Measurements from ENCODE around the gene ADAMTSL4. TPM values are rescaled to one million over a fixed set of nuclear protein-coding genes. Genes with fewer than 3 reads are reported as not detected.

ADAMTSL4 gene
- total RNA-seq, 6 experiments from 2014 or later: 20.5 to 35.2 (median 31.5) TPM

GRCh38 chr1:150535511-150536287 lies 13.5 kb upstream of the ADAMTSL4 start:
- H3K9me3 ChIP-seq: no peaks in the 10 kb centered on the region
- no peak for ATAC-seq
- intact Hi-C loops (cut with DNase I): loop anchor here in 1 of 2 donors (10.0 kb wide), 1 partner anchor 71 kb away; no protein-coding TSS in a partner anchor
- no peaks in the 10 kb centered on the region for H3K27me3 ChIP-seq
- no peak overlapping the region for H3K27ac ChIP-seq
- H3K4me1 ChIP-seq: peaks cover 0 to 16% (median 5%) of the 10 kb centered on the region in 4 donors
- H3K4me3 ChIP-seq: no peak overlapping the region
- TF ChIP-seq CTCF (IDR thresholded peaks at IDR 0.05): no peak
- no peak for TF ChIP-seq POLR2A (IDR thresholded peaks at IDR 0.05)
- peak in 1 of 3 donors; percentile 14 for DNase-seq
- WGBS (ENCODE audit: insufficient coverage, low coverage, low lambda C conversion rate, missing lambda C conversion rate): 93% methylated on average over 10 of the region's 14 CpGs
- H3K36me3 ChIP-seq: no peaks in the 10 kb centered on the region

- intact Hi-C loops (cut with DNase I): loop anchor here in 1 of 2 donors (10.0 kb wide), 1 partner anchor 72 kb away; no protein-coding TSS in a partner anchor
- DNase-seq: peak in 1 of 3 donors; percentile 15
- H3K9me3 ChIP-seq: no peaks in the 10 kb centered on the region
- H3K27ac ChIP-seq: no peak overlapping the region
- H3K4me3 ChIP-seq: no peak overlapping the region
- H3K27me3 ChIP-seq: no peaks in the 10 kb centered on the region
- no peaks in the 10 kb centered on the region for H3K36me3 ChIP-seq
- no peak for ATAC-seq
- peaks cover 0 to 10% (median 5%) of the 10 kb centered on the region in 4 donors for H3K4me1 ChIP-seq
- TF ChIP-seq CTCF (IDR thresholded peaks at IDR 0.05) (no peak), POLR2A (IDR thresholded peaks at IDR 0.05) (no peak)
- WGBS (ENCODE audit: insufficient coverage, low coverage, low lambda C conversion rate, missing lambda C conversion rate): 82% methylated on average over 4 of the region's 12 CpGs
Measured at GRCh38 chr1:150536836-150537731, 12.1 kb upstream of the ADAMTSL4 start.

- 73% methylated on average over 8 of the region's 17 CpGs for WGBS (ENCODE audit: insufficient coverage, low coverage, low lambda C conversion rate, missing lambda C conversion rate)
- intact Hi-C loops (cut with DNase I): loop anchor here in 1 of 2 donors (10.0 kb wide), 1 partner anchor 73 kb away; no protein-coding TSS in a partner anchor
- TF ChIP-seq POLR2A (IDR thresholded peaks at IDR 0.05): no peak
- no peak for TF ChIP-seq CTCF (IDR thresholded peaks at IDR 0.05)
- H3K27ac ChIP-seq: no peak overlapping the region
- H3K4me1 ChIP-seq: peaks cover 0 to 2% (median under 1%) of the 10 kb centered on the region in 4 donors
- no peaks in the 10 kb centered on the region for H3K36me3 ChIP-seq
- DNase-seq: peak in 1 of 3 donors; percentile 40
- no peak overlapping the region for H3K4me3 ChIP-seq
- H3K9me3 ChIP-seq: no peaks in the 10 kb centered on the region
- H3K27me3 ChIP-seq: no peaks in the 10 kb centered on the region
- peak in 1 of 4 donors; percentile 35 for ATAC-seq
Measured at GRCh38 chr1:150537732-150538684, 11.2 kb upstream of the ADAMTSL4 start.
